ENCODE measurements around the gene USF2.

The USF2 gene

GRCh38 chr19:35246466-35247092 is 22.2 kb upstream of the USF2 start:
- H3K4me1 ChIP-seq (ENCODE audit: control insufficient read depth in 1 of 2, insufficient read depth in 2 of 2, low read length in 2 of 2), result peaks cover 9 to 10% of the 10 kb centered on the region in 2 donors
- no peak overlapping the region for H3K9ac ChIP-seq (ENCODE audit: low read depth in 1 of 2, low read length in 2 of 2)
- H3K4me3 ChIP-seq (ENCODE audit: low read depth in 1 of 2, low read length in 2 of 2), result no peak overlapping the region
- H3K36me3 ChIP-seq (ENCODE audit: control insufficient read depth in 1 of 2, insufficient read depth in 2 of 2, low read length in 2 of 2), result peaks cover 0 to 11% of the 10 kb centered on the region in 2 donors
- H3K9me3 ChIP-seq (ENCODE audit: control insufficient read depth in 1 of 2, low read length in 2 of 2), result no peaks in the 10 kb centered on the region
- H3K27ac ChIP-seq (ENCODE audit: low read depth, low read length), result no peak overlapping the region
- no peaks in the 10 kb centered on the region for H3K27me3 ChIP-seq (ENCODE audit: control insufficient read depth in 1 of 2, insufficient read depth in 2 of 2, low read length in 2 of 2)

DNA sequence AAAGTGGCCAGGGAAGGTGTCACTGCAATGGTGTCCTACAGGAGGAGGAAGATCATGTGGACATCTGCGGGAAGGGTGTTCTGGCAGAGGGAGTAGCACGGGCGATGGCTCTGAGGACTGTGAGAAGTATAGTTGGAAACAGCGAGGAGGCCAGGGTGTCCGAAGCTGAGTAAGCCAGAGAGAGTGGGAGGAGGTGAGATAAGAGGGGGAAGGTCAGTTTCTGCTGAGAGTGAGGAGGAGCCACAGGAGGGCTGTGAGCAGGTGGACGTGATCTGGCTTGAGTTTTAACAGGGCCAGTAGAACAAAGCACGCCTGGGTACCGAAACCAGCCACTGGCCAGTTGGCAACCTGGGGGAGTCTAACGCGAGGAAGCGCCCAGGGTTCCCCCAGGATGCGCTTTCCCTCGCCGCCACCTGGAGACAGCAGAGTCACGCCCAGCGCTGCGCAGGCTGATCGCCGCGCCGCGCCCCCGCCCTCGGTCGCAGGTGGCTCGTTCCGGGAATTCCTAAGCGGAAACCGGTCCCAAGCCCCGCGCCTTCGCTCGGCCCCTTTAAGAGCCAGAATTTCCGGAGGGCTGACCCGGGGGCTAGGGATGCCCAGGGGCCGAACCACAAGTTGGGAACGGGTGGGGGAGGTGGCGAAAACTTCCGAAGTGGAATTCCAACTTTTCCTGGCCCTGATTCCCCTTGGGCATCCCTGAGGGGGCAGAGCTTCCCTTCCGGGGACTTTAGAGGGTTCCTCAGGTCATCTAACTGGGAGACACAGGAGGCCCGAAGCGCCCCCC is 21.0 kb upstream of the USF2 start:
- no peaks in the 10 kb centered on the region for H3K9me3 ChIP-seq (ENCODE audit: control insufficient read depth in 1 of 2, low read length in 2 of 2)
- peak overlapping the region; percentile 77 to 90 for H3K4me3 ChIP-seq (ENCODE audit: low read depth in 1 of 2, low read length in 2 of 2)
- H3K4me1 ChIP-seq (ENCODE audit: control insufficient read depth in 1 of 2, insufficient read depth in 2 of 2, low read length in 2 of 2), result peaks cover 9 to 10% of the 10 kb centered on the region in 2 donors
- H3K9ac ChIP-seq (ENCODE audit: low read depth in 1 of 2, low read length in 2 of 2), result peak overlapping the region; percentile 73 to 88
- H3K27me3 ChIP-seq (ENCODE audit: control insufficient read depth in 1 of 2, insufficient read depth in 2 of 2, low read length in 2 of 2), result no peaks in the 10 kb centered on the region
- H3K27ac ChIP-seq (ENCODE audit: low read depth, low read length), result peak overlapping the region; percentile 93
- peaks cover 0 to 12% of the 10 kb centered on the region in 2 donors for H3K36me3 ChIP-seq (ENCODE audit: control insufficient read depth in 1 of 2, insufficient read depth in 2 of 2, low read length in 2 of 2)

GRCh38 chr19:35248310-35249145 is 20.2 kb upstream of the USF2 start, which contains the start of gene LSR:
Gene LSR (plus strand): TSS chr19:35249002. CDS start chr19:35249023, 21 bp downstream.
- Histone ChIP-seq H3K9ac (ENCODE audit: low read depth in 1 of 2, low read length in 2 of 2) (peak within 1 kb of the TSS; percentile 73 to 88), H3K9me3 (ENCODE audit: control insufficient read depth in 1 of 2, low read length in 2 of 2) (no peaks in the 10 kb centered on the region), H3K27ac (ENCODE audit: low read depth, low read length) (peak within 1 kb of the TSS; percentile 93), H3K4me3 (ENCODE audit: low read depth in 1 of 2, low read length in 2 of 2) (peak within 1 kb of the TSS; percentile 77 to 90), H3K36me3 (ENCODE audit: control insufficient read depth in 1 of 2, insufficient read depth in 2 of 2, low read length in 2 of 2) (peaks cover 0 to 17% of the 10 kb centered on the region in 2 donors), H3K4me1 (ENCODE audit: control insufficient read depth in 1 of 2, insufficient read depth in 2 of 2, low read length in 2 of 2) (peaks cover 9 to 10% of the 10 kb centered on the region in 2 donors), H3K27me3 (ENCODE audit: control insufficient read depth in 1 of 2, insufficient read depth in 2 of 2, low read length in 2 of 2) (no peaks in the 10 kb centered on the region)

DNA sequence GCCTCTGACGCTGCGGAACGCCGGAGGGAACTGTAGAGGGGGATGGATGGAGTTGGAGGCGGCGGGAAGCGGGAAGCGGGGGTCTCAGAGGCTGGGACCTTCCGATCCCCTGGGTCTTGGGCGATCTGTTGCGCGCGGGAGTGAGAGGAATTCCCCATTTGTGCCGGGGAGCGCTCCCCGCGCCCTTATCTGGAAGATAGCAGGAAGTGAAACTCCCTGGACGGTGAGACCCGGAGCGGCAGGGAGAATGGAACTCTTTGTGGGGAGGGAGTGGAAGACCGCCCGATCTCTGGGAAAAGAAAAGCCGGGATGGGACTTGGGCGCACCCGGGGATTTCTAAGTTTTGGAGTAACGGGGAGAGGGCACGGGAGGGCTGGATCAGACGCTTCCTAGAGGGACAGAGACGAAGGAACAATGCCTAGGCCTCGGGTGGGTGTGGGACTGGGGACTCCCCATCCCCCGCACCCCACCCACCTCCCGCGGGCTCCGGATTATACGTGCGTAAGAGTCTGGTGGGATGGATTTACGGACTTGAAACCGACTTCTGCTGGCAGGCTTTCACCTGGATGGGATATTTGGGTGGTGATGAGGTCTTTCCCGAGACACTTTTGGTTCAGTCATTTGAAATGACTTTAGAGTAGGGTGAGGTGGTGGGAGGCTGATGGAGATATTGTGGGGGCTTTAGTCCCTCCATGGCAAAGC is 19.5 kb upstream of the USF2 start:
- Histone ChIP-seq H3K9me3 (ENCODE audit: control insufficient read depth in 1 of 2, low read length in 2 of 2) (no peaks in the 10 kb centered on the region), H3K9ac (ENCODE audit: low read depth in 1 of 2, low read length in 2 of 2) (peak overlapping the region; percentile 73 to 88), H3K27ac (ENCODE audit: low read depth, low read length) (peak overlapping the region; percentile 93), H3K36me3 (ENCODE audit: control insufficient read depth in 1 of 2, insufficient read depth in 2 of 2, low read length in 2 of 2) (peaks cover 0 to 20% of the 10 kb centered on the region in 2 donors), H3K4me1 (ENCODE audit: control insufficient read depth in 1 of 2, insufficient read depth in 2 of 2, low read length in 2 of 2) (peaks cover 9 to 10% of the 10 kb centered on the region in 2 donors), H3K4me3 (ENCODE audit: low read depth in 1 of 2, low read length in 2 of 2) (peak overlapping the region; percentile 77 to 90), H3K27me3 (ENCODE audit: control insufficient read depth in 1 of 2, insufficient read depth in 2 of 2, low read length in 2 of 2) (no peaks in the 10 kb centered on the region)

DNA sequence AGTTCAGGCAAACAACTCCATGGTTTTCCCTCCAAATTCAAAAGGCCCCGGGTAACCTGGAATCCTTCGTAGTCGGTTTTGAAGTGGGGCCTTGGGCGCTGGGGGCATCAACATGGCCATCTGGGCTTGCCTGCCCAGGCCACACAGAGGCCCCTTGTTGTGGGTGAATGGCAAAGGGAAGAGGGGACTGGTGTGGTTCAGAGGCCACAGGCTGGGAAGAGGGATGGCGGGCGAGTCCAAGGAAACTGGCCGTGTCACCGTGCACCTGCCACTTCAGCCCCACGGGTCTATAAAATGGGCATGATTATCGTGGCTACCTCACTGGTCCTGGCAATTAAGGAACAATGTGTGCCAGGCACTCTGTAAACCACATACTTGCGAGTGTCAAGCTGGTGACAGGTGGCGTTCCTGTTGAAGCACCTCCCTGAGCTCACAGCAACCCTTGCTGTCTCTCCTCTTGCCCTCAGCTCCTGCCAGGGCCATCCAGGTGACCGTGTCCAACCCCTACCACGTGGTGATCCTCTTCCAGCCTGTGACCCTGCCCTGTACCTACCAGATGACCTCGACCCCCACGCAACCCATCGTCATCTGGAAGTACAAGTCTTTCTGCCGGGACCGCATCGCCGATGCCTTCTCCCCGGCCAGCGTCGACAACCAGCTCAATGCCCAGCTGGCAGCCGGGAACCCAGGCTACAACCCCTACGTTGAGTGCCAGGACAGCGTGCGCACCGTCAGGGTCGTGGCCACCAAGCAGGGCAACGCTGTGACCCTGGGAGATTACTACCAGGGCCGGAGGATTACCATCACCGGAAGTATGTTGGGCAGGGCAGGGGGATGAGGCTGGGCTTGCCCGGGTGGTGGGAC is 18.7 kb upstream of the USF2 start:
- Histone ChIP-seq H3K36me3 (ENCODE audit: control insufficient read depth in 1 of 2, insufficient read depth in 2 of 2, low read length in 2 of 2) (peaks cover 0 to 28% of the 10 kb centered on the region in 2 donors), H3K4me3 (ENCODE audit: low read depth in 1 of 2, low read length in 2 of 2) (peak overlapping the region; percentile 77 to 90), H3K27ac (ENCODE audit: low read depth, low read length) (no peak overlapping the region), H3K27me3 (ENCODE audit: control insufficient read depth in 1 of 2, insufficient read depth in 2 of 2, low read length in 2 of 2) (no peaks in the 10 kb centered on the region), H3K9ac (ENCODE audit: low read depth in 1 of 2, low read length in 2 of 2) (peak overlapping the region; percentile 73 to 88), H3K4me1 (ENCODE audit: control insufficient read depth in 1 of 2, insufficient read depth in 2 of 2, low read length in 2 of 2) (peaks cover 9 to 11% of the 10 kb centered on the region in 2 donors), H3K9me3 (ENCODE audit: control insufficient read depth in 1 of 2, low read length in 2 of 2) (no peaks in the 10 kb centered on the region)

DNA sequence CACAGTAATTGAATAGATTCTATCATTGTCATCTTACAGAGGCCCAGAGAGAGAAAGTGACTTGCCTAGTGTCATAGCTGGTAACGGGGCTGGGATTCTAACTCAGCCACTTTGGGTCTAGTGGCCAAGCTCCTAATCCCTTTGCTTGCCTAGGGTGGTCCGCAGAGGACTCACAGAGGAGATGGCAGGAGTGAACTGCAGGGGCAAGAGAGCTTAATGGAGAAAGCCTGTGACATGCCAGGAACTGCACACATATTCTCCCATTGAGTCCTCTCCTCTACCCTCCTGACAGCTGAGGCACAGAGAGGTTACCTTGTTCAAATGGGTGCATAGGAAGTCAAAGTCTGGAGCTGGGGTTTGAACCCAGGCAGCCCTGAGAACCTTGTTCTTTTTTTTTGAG is 17.3 kb upstream of the USF2 start:
- no peak overlapping the region for H3K4me3 ChIP-seq (ENCODE audit: low read depth in 1 of 2, low read length in 2 of 2)
- no peak overlapping the region for H3K9ac ChIP-seq (ENCODE audit: low read depth in 1 of 2, low read length in 2 of 2)
- H3K27ac ChIP-seq (ENCODE audit: low read depth, low read length), result no peak overlapping the region
- H3K27me3 ChIP-seq (ENCODE audit: control insufficient read depth in 1 of 2, insufficient read depth in 2 of 2, low read length in 2 of 2), result no peaks in the 10 kb centered on the region
- peaks cover 0 to 33% of the 10 kb centered on the region in 2 donors for H3K36me3 ChIP-seq (ENCODE audit: control insufficient read depth in 1 of 2, insufficient read depth in 2 of 2, low read length in 2 of 2)
- H3K4me1 ChIP-seq (ENCODE audit: control insufficient read depth in 1 of 2, insufficient read depth in 2 of 2, low read length in 2 of 2), result peaks cover 9 to 17% of the 10 kb centered on the region in 2 donors
- no peaks in the 10 kb centered on the region for H3K9me3 ChIP-seq (ENCODE audit: control insufficient read depth in 1 of 2, low read length in 2 of 2)

- Histone ChIP-seq H3K4me1 (ENCODE audit: control insufficient read depth in 1 of 2, insufficient read depth in 2 of 2, low read length in 2 of 2) (peaks cover 9 to 13% of the 10 kb centered on the region in 2 donors), H3K27me3 (ENCODE audit: control insufficient read depth in 1 of 2, insufficient read depth in 2 of 2, low read length in 2 of 2) (no peaks in the 10 kb centered on the region), H3K36me3 (ENCODE audit: control insufficient read depth in 1 of 2, insufficient read depth in 2 of 2, low read length in 2 of 2) (peaks cover 0 to 41% of the 10 kb centered on the region in 2 donors), H3K9me3 (ENCODE audit: control insufficient read depth in 1 of 2, low read length in 2 of 2) (no peaks in the 10 kb centered on the region), H3K9ac (ENCODE audit: low read depth in 1 of 2, low read length in 2 of 2) (no peak overlapping the region), H3K4me3 (ENCODE audit: low read depth in 1 of 2, low read length in 2 of 2) (no peak overlapping the region), H3K27ac (ENCODE audit: low read depth, low read length) (no peak overlapping the region)
Measured at GRCh38 chr19:35253316-35254286, 15.2 kb upstream of the USF2 start.

DNA sequence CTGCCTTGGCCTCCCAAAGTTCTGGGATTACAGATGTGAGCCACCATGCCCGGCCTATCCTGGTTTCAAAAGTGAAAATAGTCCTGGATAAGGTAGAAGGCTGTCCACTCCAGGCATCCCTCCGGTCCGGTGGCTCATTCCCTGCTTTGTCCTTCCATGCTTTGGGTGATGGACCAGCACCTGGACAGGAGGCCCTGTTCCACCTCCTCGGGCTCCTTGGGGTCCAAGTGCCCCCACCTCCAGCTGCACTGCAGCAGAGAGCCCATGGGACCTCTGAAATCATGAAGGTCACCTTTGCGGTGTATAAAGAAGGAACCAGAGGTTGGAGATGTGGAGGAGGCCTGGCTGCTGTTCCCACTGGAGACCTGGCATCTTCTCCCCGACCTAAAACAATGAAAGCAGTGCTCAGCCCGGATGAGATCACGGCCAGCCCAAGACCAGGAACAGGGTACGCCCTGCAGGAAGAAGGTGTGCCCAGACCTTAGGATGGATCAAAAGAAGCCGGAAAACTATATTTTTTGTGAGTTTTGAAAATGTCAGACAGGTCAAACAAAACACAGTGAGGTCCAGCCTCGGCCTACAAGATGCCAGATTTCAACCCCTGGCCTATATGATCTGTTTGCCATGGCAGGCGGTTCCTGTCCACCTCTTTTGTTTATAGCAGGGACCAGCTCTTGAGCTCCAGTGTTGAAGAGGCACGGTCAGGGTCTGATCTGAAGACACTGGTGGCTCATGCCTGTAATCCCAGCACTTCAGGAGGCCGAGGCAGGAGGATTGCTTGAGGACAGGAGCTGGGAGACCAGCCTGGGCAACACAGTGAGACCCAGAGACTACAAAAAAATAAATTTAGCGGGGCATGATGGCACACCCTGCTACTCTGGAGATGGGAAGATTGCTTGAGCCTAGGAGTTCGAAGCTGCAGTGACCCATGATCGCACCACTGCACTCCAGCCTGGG is 14.1 kb upstream of the USF2 start:
- H3K9me3 ChIP-seq (ENCODE audit: control insufficient read depth in 1 of 2, low read length in 2 of 2), result no peaks in the 10 kb centered on the region
- H3K4me3 ChIP-seq (ENCODE audit: low read depth in 1 of 2, low read length in 2 of 2), result no peak overlapping the region
- H3K9ac ChIP-seq (ENCODE audit: low read depth in 1 of 2, low read length in 2 of 2), result no peak overlapping the region
- peaks cover 9 to 13% of the 10 kb centered on the region in 2 donors for H3K4me1 ChIP-seq (ENCODE audit: control insufficient read depth in 1 of 2, insufficient read depth in 2 of 2, low read length in 2 of 2)
- H3K27ac ChIP-seq (ENCODE audit: low read depth, low read length), result no peak overlapping the region
- peaks cover 0 to 49% of the 10 kb centered on the region in 2 donors for H3K36me3 ChIP-seq (ENCODE audit: control insufficient read depth in 1 of 2, insufficient read depth in 2 of 2, low read length in 2 of 2)
- H3K27me3 ChIP-seq (ENCODE audit: control insufficient read depth in 1 of 2, insufficient read depth in 2 of 2, low read length in 2 of 2), result no peaks in the 10 kb centered on the region

Measured in duodenal mucosa (tissue), 2 donors.